DMS79 treated with DMSO at 0.1 percent for 48 hours (cell line): Measurements from ENCODE around the gene BLOC1S1.

Source experiments
- DNase-seq: peaks from one replicate; lab custom pipeline; 2025; lab: John Stamatoyannopoulos, UW

Gene BLOC1S1

DNA sequence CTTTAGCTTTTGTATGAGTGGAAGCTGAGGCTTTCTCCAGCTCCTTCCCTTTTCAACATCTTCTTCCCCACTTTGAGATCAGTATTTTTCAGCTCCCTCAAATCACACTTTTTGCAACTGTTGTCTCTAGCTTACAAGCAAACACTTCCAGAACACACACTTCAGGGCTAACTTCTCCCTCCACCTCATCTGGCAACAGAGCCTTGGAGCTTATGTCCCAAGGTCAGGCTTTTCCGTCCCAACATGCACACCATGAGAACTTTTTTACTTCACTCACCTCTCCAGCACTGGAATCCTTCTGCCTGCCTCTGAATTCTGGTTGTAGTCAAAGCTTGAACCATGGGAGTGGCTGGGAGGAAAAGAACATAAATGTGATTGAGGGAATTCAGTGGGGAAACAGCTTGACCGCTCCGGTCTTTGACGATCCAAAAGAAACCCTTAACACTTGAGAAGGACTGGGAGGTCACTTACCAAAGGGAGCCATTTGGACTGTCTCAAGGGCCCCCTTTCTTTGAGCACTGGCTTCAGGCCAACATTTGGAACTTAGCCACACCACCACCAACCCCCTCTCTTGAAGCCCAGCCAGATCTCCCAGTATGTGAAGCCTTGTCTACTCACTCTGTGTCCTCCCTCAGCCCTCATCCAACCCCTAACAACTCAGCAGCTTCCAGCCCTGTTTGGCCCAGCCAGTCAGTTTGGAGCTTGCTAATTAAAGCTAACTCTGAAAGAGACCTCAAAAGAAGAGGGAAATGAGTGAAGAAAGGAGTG is 3.9 kb upstream of the BLOC1S1 start:
- no peak for DNase-seq

DNA sequence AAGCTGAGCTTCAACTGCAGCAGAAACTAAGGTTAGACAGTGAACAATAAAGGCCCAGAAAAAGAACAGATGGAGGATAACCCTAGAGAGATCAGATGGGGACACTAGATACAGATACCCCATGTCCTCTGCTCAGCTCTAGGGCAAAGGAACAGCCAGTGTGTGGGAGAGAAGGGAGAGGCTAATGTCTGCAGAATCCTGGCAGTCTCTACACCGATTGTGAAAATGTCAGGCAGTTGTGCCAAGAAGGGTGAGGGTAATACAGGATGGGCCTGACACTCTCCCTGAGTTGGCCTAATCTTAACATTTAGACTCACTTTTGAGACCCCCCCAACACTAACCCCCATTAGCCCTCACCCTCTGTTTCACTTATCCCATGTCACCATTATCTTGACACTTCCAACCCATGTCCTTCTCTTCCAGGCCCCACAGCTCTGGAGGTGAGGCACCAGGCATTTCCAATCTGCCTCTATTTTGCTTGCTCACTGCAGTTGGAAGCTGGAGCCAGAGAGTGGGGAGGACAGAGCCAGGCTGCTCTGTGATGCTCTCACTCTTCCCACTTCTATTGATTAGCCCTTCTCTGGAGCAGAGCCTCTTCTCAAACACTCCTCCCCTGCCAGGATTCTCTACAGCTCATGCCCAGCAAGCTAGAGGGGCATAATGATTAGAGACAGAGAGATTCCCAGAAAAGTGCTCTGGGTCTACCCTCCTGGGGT is 3.0 kb upstream of the BLOC1S1 start:
- no peak for DNase-seq

DNA sequence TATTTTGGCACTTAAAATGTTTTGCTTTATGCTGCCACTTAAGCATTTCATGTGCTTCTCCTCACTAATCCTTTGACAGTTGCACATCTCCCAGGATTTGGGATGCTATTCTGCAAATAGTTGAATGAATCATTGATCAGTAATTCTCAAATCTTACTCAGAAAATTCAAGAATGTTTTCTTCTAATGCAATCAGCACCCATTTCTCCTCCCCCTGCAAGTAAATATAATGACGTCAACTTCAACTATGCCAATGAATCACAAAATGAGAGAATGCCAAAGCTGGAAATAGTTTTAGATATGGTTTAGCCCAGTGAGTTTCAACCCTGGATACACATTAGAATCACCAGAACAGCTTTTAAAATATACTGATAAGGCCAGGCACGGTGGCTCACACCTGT is 2.1 kb upstream of the BLOC1S1 start:
- DNase-seq: no peak

DNA sequence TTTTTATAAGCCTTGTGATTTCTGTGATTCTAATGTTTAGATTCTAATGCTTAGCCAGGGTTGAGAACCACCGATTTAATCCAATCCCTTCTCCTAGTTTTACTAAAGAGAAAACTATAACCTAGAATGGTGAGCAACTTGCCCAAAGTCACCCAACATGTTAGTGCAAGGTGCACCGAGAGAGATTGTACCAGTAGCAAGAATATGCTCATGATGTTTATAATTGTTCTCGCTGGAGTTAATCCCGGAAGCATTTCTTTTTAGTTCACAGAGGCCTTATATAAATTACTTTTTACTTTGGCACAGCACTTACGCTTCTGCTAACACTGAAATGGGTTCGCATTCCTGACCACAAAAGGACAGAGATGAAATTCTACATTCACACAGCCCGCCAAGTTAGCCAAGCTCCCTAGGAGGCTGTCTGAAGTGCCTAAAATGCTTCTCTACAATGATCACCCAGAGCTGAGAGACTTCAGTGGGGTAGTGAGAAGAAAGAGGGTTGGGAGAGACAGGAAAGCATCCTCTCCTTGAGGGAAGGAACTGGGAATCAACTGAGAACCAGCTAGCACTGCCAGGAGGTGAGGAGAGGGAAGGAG is 579 bp upstream of the BLOC1S1 start:
- DNase-seq: no peak

DNA sequence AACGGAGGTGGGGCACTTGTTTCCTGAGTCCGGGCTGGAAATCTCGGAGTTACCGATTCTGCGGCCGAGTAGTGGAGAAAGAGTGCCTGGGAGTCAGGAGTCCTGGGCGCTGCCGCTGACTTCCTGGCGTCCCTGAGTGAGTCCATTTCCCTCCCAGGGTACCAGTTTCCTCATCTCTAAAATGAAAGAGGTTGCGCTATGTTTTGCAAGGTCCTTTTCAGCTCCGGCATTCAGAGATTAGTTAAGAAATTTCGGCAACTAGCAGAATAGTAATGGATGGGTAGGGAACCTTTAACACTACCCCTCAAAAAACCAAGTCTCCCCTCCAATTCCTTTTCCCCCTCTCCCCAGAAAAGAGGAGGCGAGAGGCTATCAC is 724 bp downstream of the BLOC1S1 start:
- DNase-seq: peak; percentile 44

DNA sequence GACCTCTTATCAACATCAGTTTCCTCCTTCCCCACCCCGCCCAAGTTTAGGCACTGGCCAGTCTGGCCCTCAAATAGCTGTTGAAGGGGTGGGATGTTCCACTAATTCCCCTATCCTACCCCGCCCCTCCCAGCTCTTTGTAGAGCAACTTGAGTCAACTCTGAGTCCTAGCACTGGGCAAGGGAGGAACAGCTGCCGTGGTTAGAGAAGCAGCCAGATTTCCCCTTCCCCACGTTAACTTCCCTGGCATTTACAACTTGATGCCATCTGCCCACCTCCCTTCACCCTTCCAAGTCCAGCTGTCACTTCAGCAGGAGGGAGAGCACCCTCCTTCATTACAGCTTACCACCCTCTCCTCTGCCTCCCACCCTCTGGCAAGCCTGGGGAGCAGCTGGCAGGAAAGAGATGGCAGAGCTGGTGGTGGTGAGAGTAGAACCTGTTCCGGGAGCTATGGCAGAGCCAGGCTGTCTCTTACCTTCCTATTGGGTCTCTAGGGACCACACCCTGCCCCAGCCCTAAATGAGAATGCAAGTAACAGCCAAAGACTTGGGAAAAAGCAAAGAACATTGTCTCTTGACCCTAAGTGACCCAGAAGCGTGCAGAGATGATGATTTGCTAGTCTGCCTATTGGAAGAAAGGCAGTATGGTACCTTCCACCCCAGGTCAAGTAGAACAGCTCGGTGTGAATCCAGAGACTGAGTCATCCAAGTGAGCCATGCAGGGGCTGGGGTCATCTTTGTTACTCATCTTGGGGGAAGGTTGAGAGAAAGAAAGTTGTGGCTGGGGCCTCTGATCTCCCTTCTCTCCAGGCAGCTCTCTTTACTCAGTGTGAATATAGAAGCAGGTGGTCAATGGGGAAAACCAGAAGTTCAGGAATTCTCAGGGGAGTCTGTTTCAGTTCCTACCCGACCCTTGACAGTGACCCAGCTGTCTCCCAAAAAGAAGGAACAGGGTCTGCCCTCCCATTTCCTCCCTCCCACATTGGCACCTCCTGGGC is 1.5 kb downstream of the BLOC1S1 start:
- no peak for DNase-seq

DNA sequence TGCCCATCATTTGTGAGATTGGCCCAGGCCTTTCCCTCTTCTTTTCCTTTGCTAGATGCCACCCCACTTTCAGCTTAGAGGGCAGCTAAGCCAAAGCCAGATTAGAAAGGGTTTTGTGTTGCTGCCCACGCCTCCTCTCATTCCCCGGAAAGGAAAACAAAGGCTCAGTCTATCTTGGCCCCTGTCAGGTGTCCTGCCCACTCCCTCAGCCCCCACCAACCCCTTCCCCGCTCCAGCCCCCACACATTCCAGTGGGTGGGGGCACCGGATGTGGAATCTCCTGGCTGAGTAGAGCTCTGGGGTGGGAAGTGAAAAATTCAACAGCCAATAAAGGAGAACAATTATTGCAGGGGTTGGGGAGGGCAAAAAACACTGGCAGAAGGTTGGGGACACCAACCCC is 2.2 kb downstream of the BLOC1S1 start:
- DNase-seq: no peak

DNA sequence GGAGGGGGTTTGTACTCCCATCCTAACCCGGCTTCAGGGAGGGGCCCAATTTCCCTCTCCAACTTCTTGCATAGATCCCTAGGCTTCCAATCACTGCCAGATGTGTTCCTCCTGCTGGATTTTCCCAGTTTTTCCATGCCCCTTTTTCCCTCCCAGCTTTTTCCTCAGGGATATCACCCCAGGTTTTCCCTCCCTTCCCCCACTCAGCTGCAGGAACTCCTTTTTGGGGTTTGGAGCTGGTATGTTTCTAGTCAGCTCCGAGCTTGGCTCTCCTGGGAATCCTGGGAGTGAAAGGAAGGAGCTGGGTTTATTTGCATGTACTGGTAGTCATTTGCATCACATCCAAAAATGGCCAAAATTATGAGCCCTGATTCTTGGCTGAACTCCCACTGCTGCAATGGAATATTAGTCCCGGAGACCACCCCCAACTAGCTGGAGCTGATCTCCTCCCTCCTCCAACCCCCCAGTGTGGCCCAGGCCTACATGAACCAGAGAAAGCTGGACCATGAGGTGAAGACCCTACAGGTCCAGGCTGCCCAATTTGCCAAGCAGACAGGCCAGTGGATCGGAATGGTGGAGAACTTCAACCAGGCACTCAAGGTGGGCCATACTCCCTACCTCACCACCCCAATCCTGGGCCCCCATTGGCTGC is 2.9 kb downstream of the BLOC1S1 start:
- no peak for DNase-seq

DNA sequence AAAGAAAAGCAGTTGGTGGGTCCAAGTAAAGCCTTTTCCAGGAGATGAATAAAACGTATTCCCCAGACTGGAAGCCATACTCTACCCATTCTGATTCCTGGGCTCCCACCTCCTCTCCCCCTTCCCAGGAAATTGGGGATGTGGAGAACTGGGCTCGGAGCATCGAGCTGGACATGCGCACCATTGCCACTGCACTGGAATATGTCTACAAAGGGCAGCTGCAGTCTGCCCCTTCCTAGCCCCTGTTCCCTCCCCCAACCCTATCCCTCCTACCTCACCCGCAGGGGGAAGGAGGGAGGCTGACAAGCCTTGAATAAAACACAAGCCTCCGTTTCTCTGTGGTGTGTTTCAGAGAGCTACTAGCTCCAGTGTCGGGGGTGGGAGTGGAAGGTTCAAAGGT is 3.5 kb downstream of the BLOC1S1 start:
- no peak for DNase-seq

DNA sequence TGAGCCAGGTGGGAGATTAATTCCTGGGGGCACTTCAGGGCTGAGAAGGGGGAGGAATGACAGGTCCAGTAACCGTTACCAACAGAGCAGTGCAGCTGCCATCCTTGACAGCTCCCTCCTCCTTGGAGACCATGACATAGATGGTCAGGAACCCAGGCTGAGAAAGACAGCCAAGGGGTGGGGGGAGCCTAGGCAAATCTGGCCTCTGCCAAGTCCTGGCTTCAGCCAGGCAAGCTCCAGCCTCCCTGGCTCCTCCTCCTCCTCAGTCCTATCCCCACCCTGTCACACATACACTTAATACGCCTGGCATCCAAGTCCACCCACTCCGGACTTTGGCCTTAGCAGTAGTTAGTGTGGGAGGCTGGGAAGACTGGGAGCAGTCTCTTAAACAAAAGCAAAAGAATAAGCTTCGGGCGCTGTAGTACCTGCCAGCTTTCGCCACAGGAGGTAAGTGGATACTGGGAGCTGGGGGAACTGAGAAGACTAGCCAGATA is 4.3 kb downstream of the BLOC1S1 start, which contains the start of gene RDH5:
Gene RDH5 (plus strand): TSS at position 323 of the 494 bp plus-strand sequence. CDS start 792 bp downstream, outside the sequence.
- DNase-seq: no peak

DNA sequence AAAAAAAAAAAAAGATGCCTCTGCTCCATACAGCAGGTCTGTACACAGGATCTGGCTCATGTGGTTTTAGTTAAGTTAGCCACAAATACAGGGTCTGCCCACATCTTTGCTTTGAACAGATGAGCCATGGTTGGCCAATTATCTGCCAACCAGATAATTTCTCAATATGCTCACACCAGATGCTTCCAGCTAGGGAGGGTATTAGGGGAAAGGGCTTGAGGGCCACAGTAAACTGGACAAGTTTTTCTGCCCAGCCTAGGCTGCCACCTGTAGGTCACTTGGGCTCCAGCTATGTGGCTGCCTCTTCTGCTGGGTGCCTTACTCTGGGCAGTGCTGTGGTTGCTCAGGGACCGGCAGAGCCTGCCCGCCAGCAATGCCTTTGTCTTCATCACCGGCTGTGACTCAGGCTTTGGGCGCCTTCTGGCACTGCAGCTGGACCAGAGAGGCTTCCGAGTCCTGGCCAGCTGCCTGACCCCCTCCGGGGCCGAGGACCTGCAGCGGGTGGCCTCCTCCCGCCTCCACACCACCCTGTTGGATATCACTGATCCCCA is 5.1 kb downstream of the BLOC1S1 start:
- no peak for DNase-seq

DNA sequence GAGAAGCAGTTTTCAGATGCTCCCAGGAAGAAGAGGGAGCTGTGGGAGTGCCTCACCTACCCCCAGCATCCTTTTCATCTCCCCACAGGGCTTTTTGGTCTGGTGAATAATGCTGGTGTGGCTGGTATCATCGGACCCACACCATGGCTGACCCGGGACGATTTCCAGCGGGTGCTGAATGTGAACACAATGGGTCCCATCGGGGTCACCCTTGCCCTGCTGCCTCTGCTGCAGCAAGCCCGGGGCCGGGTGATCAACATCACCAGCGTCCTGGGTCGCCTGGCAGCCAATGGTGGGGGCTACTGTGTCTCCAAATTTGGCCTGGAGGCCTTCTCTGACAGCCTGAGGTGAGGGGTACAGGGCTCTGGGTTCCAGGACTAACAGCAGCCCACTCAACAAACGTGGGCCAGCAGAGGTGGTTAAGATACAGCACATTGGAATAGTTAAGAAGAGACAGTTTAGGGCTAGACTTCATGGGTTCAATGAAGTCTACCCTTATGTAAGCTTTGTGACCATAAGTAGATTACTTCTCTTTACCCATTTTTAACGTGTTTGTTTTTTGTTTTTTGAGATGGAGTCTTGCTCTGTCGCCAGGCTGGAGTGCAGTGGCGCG is 5.9 kb downstream of the BLOC1S1 start:
- no peak for DNase-seq

DNA sequence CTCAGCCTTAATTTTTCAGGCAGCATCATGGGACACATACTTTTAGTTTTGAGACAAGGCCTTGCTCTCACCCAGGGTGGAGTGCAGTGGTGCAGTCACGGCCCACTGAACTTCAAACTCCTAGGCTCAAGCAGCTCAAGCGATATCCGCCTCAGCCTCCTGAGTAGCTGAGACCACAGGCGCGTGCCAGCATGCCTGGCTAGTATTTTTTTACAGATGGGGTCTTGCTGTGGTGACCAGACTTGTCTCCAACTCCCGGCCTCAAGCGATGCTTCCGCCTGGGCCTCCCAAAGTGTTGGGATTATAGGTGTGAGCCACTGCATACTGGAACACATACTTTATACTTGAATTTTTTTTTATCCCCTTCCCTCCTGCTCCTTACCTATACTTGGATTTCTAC is 7.1 kb downstream of the BLOC1S1 start:
- DNase-seq: no peak

DNA sequence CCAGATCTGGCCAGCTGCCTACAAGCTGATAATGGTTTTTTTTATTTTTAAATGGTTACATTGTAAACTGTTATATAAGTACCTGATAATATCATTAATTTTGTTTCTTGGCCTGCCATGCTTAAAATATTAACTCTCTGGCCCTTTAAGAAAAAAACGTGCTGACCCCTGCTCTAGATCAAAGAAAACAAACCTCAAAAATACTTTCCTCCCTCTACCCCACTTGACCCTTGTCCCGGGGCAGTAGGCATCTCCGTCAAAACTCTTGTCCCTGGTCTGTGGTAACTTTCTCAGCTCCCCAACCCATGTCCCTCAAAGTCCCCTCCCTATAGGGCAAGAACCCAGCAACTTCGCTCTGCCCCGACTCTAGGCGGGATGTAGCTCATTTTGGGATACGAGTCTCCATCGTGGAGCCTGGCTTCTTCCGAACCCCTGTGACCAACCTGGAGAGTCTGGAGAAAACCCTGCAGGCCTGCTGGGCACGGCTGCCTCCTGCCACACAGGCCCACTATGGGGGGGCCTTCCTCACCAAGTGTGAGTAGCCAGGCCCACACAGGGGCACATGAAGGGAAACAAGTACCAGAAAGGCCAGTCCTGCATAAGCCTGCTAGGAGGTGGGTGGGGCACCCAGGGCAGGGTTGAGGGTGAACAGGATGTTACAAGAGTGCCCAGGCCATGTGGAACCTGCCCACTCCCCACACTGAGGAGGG is 7.8 kb downstream of the BLOC1S1 start:
- no peak for DNase-seq

DNA sequence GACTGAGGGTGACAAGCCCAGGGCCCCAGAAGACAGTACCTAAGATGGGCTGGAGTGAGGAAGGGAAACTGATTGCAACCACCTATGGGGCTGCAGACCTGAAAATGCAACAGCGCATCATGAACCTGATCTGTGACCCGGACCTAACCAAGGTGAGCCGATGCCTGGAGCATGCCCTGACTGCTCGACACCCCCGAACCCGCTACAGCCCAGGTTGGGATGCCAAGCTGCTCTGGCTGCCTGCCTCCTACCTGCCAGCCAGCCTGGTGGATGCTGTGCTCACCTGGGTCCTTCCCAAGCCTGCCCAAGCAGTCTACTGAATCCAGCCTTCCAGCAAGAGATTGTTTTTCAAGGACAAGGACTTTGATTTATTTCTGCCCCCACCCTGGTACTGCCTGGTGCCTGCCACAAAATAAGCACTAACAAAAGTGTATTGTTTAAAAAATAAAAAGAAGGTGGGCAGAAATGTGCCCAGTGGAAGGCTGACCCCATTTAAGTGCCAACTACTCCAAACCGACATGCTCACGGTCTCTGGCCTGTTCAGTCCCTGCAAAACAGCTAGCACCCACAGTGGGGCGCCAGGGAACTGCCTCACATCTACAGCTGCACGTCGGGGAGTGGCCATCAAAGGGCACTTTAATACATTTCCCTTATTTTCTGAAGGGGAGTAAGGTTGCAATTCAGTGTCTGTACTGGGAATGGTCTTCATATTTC is 8.5 kb downstream of the BLOC1S1 start:
- no peak for DNase-seq

DNA sequence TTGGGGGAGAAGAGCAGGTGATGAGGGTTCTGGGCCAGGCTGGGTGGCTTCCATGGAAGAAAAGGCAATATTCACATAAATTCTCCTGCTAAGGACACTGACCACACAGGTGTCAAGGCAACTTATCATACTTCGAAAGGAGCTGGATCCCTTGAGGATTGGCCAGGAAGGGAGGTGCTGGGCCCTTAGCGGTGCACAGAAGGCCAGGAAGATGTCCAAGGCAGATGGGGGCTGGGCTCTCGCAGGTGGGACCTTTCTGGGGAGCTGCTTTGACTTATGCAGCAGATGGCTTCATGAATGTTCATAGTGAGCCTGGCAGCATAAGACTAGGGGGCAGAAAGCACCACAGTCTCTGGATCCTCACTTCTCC is 9.1 kb downstream of the BLOC1S1 start:
- no peak for DNase-seq

DNA sequence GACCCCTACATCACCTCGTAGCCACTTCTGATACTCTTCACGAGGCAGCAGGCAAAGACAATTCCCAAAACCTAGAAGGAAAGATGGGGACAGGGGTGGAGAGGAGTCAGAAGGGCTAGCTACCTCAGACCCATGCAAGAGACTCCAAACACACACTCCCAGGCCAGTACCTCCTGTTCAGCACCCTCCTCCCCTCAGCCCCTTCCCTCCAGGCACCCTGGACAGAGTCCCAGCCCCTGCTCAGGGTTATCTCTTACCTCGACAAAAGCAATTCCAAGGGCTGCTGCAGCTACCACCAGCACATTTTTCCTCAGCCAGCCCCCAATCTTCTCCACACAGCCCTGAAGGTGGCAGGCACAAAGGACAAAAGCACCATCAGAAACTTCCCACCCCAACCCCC is 9.7 kb downstream of the BLOC1S1 start:
- no peak for DNase-seq

DNA sequence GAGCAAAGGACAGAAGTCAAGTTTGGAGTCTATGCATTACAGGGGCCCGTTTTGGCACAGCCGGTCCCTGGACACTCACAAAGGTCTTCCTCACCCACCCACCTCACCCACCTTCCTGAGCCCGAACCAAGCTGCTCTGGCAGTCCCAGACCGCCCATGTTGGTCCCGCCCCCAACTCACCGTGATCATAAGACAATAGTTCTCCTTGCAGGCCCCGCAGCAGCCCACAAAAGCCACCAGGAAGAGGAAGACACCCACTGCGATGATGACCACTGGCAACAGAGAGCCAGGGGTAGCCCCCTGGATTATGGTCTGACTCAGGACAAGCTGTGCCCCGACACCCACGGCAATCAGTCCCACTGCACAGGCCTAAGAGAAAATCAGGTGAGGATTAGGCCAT is 11.1 kb downstream of the BLOC1S1 start:
- DNase-seq: no peak

DNA sequence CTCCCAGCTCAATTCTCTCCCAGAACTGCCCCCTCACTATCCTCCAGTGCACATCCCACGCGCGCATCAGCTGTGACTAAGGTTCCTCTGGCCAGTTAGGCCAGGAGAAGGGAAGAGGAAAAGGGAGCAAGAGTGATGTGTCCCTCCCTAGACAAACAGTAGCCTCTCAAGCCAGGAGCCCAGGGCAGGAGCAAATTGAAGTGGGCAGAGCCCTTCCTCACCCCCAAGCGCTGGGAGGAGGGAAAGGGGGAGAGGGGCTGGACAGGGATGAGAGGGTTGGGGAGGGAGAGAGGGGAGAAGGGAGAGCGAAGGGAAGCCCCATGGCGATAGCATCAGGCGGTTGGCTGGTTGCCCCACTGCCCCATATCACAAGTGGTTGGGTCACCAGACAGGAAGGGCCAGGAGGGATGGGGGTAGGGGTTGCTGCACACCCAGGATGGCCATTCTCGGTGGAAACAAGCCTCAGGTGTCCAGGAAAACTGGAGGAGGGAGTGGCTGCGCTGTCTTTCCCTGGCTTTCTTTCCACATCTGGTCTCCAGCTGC is 11.9 kb downstream of the BLOC1S1 start:
- no peak for DNase-seq
